Left lung (tissue), 10 donors: Measurements from ENCODE around the gene LRP5. TPM values are rescaled to one million over a fixed set of nuclear protein-coding genes. Genes with fewer than 3 reads are reported as not detected.

Experiments
- ATAC-seq: fragments of 200-7000 bp; cut with Tn5 transposase; one replicate; pipeline ENCODE4 v1.9.1; 2020; ENCODE audit warnings: moderate library complexity
- DNase-seq, 4 donors: peaks; one replicate each; pipeline ENCODE4 v3.0.0-alpha.2; 2013 to 2020
- H3K27ac ChIP-seq, 2 donors: fragments of 200-600 bp; sonication (generic) in 1 of 2; one replicate each; pipeline versions ENCODE4 v1.5.0 to v1.8.0; 2020 to 2021
- H3K27me3 ChIP-seq, 2 donors: fragments of 200-600 bp; sonication (generic) in 1 of 2; one replicate each; pipeline versions ENCODE4 v1.5.0 to v1.8.0; 2020 to 2021
- H3K36me3 ChIP-seq, 2 donors: fragments of 200-600 bp; sonication (generic) in 1 of 2; one replicate each; pipeline versions ENCODE4 v1.5.0 to v1.8.0; 2020 to 2021
- H3K4me1 ChIP-seq, 2 donors: fragments of 200-600 bp; one replicate each; pipeline ENCODE4 v1.8.0; 2021
- H3K4me3 ChIP-seq, 2 donors: fragments of 200-600 bp; sonication (generic) in 1 of 2; one replicate each; pipeline versions ENCODE4 v1.5.0 to v1.8.0; 2020 to 2021; ENCODE audit warnings: mild to moderate bottlenecking in 1 of 2
- H3K9me3 ChIP-seq, 2 donors: fragments of 200-600 bp; sonication (generic) in 1 of 2; one replicate each; pipeline versions ENCODE4 v1.5.0 to v1.8.0; 2020 to 2021
- CTCF ChIP-seq, 2 donors: fragments of 200-600 bp; sonication (generic) in 1 of 2; IDR thresholded peaks; one replicate each; pipeline versions ENCODE4 v1.5.0 to v1.8.0; 2021; ENCODE audit warnings: antibody characterized with exemption in 2 of 2
- intact Hi-C, 2 donors: fragments of 100-400 bp; cut with DNase I; formaldehyde crosslinking; loops; one replicate each; pipeline versions ENCODE4 v1.11.2 to v1.14.2; 2022
- polyA plus RNA-seq, 6 donors: library from polyadenylated mRNA; unstranded; fragments of 120-200 nt; gene quantifications; one replicate each; pipeline ENCODE4 v1.2.1, GENCODE V29; 2013; ENCODE audit not compliant: insufficient read length in 6 of 6
- total RNA-seq, 2 donors: library from RNA; stranded (reverse); fragmentation: NEBNext Ultra II Directional; extraction: Animal tissue kit (Norgen Biotek cat#: 25700); gene quantifications; one replicate each; pipeline ENCODE4 v1.2.1, GENCODE V29; 2021
- donor health status: DM: no; HTN: yes; CAD: no.
- donor health status: DM: no; HTN: no; CAD: no.

Gene LRP5
- total and polyA plus RNA-seq, 8 donors = 48.9 to 71.9 (median 57.4) TPM

DNA sequence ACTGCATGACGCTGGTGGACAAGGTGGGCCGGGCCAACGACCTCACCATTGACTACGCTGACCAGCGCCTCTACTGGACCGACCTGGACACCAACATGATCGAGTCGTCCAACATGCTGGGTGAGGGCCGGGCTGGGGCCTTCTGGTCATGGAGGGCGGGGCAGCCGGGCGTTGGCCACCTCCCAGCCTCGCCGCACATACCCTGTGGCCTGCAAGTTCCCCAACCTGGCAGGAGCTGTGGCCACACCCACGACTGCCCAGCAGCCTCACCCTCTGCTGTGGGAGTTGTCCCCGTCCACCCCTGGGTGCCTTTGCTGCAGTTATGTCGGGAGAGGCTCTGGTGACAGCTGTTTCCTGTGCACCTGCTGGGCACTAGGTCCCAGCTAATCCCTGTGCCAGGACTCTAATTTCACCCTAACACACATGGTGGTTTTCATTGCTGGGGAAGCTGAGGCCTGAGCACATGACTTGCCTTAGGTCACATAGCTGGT, 99.2 kb downstream of the LRP5 start:
- Histone ChIP-seq H3K36me3 (peaks cover 0 to 49% of the 10 kb centered on the region in 2 donors), H3K4me3 (no peak overlapping the region), H3K4me1 (peaks cover 0 to 3% of the 10 kb centered on the region in 2 donors), H3K27me3 (no peaks in the 10 kb centered on the region), H3K27ac (no peak overlapping the region), H3K9me3 (no peaks in the 10 kb centered on the region)
- intact Hi-C loops = no loop called here
- DNase-seq (no peak), ATAC-seq (no peak)
- no peak for TF ChIP-seq CTCF (IDR thresholded peaks at IDR 0.05)

DNA sequence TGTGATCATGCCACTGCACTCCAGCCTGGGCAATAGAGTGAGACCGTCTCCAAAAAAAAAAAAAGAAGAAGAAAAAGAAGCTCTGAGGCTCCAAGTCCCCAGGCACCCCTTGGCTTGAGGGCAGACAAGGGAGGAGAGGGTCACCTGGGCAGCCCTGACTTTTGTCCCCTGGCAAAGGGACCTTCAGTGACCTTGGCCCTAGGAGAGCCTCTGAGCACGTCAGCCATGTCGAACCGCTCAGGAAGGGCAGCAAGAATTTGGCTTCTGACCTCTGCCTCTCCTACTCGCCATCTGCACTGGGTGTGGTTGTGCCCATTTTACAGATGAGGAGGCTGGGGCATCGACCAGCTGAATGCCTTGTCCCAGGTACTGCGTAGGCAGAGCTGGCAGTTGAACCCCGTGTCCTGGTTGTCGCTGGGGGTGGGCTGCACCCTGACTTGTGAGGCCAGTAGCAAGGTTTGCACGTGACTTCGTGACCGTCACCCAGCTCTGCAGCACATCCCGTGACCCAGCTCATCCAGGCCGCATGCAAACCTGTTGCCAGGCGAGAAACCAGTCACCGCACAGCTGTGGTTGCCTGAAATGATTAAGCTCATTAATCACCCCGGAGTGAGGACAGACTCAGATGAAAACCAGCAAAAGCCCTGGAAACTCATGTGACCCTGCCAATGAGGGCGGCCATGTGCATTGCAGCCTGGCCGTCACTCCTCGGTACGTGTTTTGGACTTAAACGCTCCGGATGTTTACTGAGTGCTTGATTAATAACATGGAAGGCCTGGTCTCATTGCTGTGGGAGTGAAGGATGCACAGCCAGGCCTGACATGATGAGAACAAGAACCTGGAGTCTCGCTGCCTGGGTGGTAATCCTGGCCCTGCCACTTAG, 100.4 kb downstream of the LRP5 start:
- Histone ChIP-seq H3K27me3 (no peaks in the 10 kb centered on the region), H3K36me3 (peaks cover 0 to 58% of the 10 kb centered on the region in 2 donors), H3K9me3 (no peaks in the 10 kb centered on the region), H3K27ac (peak overlapping the region in 1 of 2 donors; percentile 28), H3K4me1 (no peaks in the 10 kb centered on the region), H3K4me3 (no peak overlapping the region)
- DNase-seq (no peak), ATAC-seq (no peak)
- no peak for TF ChIP-seq CTCF (IDR thresholded peaks at IDR 0.05)
- intact Hi-C loops = no loop called here

- no peaks in the 10 kb centered on the region for H3K4me1 ChIP-seq
- no peak for TF ChIP-seq CTCF (IDR thresholded peaks at IDR 0.05)
- no peak overlapping the region for H3K4me3 ChIP-seq
- H3K36me3 ChIP-seq = peaks cover 0 to 62% of the 10 kb centered on the region in 2 donors
- H3K27me3 ChIP-seq = no peaks in the 10 kb centered on the region
- peak overlapping the region in 1 of 2 donors; percentile 8 for H3K27ac ChIP-seq
- no peak for ATAC-seq
- intact Hi-C loops = no loop called here
- H3K9me3 ChIP-seq = no peaks in the 10 kb centered on the region
- no peak for DNase-seq
Observed at GRCh38 chr11:68413591-68413999, 101.2 kb downstream of the LRP5 start.

GRCh38 chr11:68414496-68415221, 102.3 kb downstream of the LRP5 start:
- DNase-seq = peak in 1 of 4 donors; percentile 35
- TF ChIP-seq CTCF (IDR thresholded peaks at IDR 0.05) = no peak
- H3K27me3 ChIP-seq = no peaks in the 10 kb centered on the region
- H3K9me3 ChIP-seq = no peaks in the 10 kb centered on the region
- no peak overlapping the region for H3K27ac ChIP-seq
- no peaks in the 10 kb centered on the region for H3K4me1 ChIP-seq
- ATAC-seq = no peak
- intact Hi-C loops = no loop called here
- H3K4me3 ChIP-seq = no peak overlapping the region
- H3K36me3 ChIP-seq = peaks cover 0 to 62% of the 10 kb centered on the region in 2 donors

DNA sequence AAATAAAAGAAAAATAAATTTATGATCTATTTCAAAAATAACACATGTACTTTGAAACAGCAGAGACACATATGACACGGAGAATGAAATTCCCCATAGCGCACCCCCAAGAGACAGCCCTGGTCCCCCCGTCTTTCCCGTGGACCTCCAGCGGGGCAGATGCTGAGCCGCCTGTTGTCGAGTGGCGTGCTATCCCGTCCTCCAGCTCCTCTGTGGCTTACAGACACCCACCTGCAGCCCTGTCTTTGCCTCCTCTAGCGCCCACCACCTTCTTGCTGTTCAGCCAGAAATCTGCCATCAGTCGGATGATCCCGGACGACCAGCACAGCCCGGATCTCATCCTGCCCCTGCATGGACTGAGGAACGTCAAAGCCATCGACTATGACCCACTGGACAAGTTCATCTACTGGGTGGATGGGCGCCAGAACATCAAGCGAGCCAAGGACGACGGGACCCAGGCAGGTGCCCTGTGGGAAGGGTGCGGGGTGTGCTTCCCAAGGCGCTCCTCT, 103.7 kb downstream of the LRP5 start:
- Histone ChIP-seq H3K36me3 (peaks cover 0 to 49% of the 10 kb centered on the region in 2 donors), H3K27ac (no peak overlapping the region), H3K4me3 (no peak overlapping the region), H3K27me3 (no peaks in the 10 kb centered on the region), H3K9me3 (no peaks in the 10 kb centered on the region), H3K4me1 (no peaks in the 10 kb centered on the region)
- ATAC-seq (no peak), DNase-seq (no peak)
- intact Hi-C loops = no loop called here
- TF ChIP-seq CTCF (IDR thresholded peaks at IDR 0.05) = no peak
